Mesenchymal stem cell (in vitro differentiated cells and primary cell): ENCODE data around the gene PAPOLG. TPM values are rescaled to one million over a fixed set of nuclear protein-coding genes. Genes with fewer than 3 reads are reported as not detected.
A peak's percentile ranks its signal among the peaks of the same experiment; 100 is the strongest.

Source experiments
- DNase-seq: peaks from one replicate; pipeline ENCODE4 v3.0.0-alpha.2; 2013
- H2AFZ ChIP-seq: one replicate; pipeline ENCODE4 v1.6.1; 2013; ENCODE audit warnings: low read depth, mild to moderate bottlenecking, control low read depth, inconsistent platforms, low read length, moderate library complexity
- H2AK5ac ChIP-seq: 2 replicates; pipeline ENCODE4 v1.6.1; 2013; ENCODE audit warnings: low read length, moderate library complexity, mild to moderate bottlenecking, inconsistent platforms; ENCODE audit not compliant: severe bottlenecking
- H2BK120ac ChIP-seq: one replicate; pipeline ENCODE4 v1.6.1; 2013; ENCODE audit warnings: low read depth, mild to moderate bottlenecking, inconsistent platforms, low read length, moderate library complexity
- H2BK12ac ChIP-seq, 2 experiments: one replicate each; pipeline ENCODE4 v1.6.1; 2013; ENCODE audit warnings: inconsistent platforms in 2 of 2, low read length in 2 of 2, mild to moderate bottlenecking in 2 of 2, moderate library complexity in 2 of 2, control low read depth in 1 of 2
- H2BK15ac ChIP-seq: one replicate; pipeline ENCODE4 v1.6.1; 2013; ENCODE audit warnings: mild to moderate bottlenecking, low read depth, inconsistent platforms; ENCODE audit not compliant: poor library complexity, severe bottlenecking
- H2BK5ac ChIP-seq: 2 replicates; pipeline ENCODE4 v1.6.1; 2013; ENCODE audit warnings: low read depth, mild to moderate bottlenecking, low read length, control low read depth, inconsistent platforms; ENCODE audit not compliant: poor library complexity, severe bottlenecking
- H3K14ac ChIP-seq, 2 experiments: one replicate each; pipeline ENCODE4 v1.6.1; 2013; ENCODE audit warnings: inconsistent platforms in 2 of 2, low read length in 2 of 2, control low read depth in 1 of 2, mild to moderate bottlenecking in 1 of 2, moderate library complexity in 1 of 2
- H3K18ac ChIP-seq, 2 experiments: one replicate each; pipeline ENCODE4 v1.6.1; 2013; ENCODE audit warnings: inconsistent platforms in 2 of 2, low read length in 2 of 2, control low read depth in 1 of 2, low read depth in 1 of 2, mild to moderate bottlenecking in 1 of 2
- H3K23ac ChIP-seq, 2 experiments: one replicate each; pipeline ENCODE4 v1.6.1; 2013; ENCODE audit warnings: inconsistent platforms in 2 of 2, low read length in 2 of 2, mild to moderate bottlenecking in 2 of 2, moderate library complexity in 2 of 2, control low read depth in 1 of 2
- H3K27ac ChIP-seq: 2 replicates; pipeline ENCODE4 v1.5.1; 2013; ENCODE audit warnings: mild to moderate bottlenecking, moderate library complexity, low read length, control low read depth, inconsistent platforms; ENCODE audit not compliant: poor library complexity, severe bottlenecking
- H3K27me3 ChIP-seq, 2 experiments: 2 replicates each; pipeline versions ENCODE4 v1.6.1 to v1.7.0; 2013; ENCODE audit warnings: low read length in 2 of 2, mild to moderate bottlenecking in 2 of 2, moderate library complexity in 2 of 2, control low read depth in 1 of 2, inconsistent platforms in 1 of 2; ENCODE audit not compliant: control insufficient read depth in 1 of 2, insufficient read depth in 1 of 2
- H3K36me3 ChIP-seq, 2 experiments: 2 replicates each; pipeline versions ENCODE4 v1.6.1 to v1.7.0; 2013; ENCODE audit warnings: low read length in 2 of 2, control low read depth in 1 of 2, inconsistent platforms in 1 of 2, low read depth in 1 of 2, mild to moderate bottlenecking in 1 of 2; ENCODE audit not compliant: insufficient read depth in 2 of 2, control insufficient read depth in 1 of 2
- H3K4ac ChIP-seq, 2 experiments: one replicate each; pipeline ENCODE4 v1.6.1; 2013; ENCODE audit warnings: inconsistent platforms in 2 of 2, low read length in 2 of 2, mild to moderate bottlenecking in 2 of 2, moderate library complexity in 2 of 2, control low read depth in 1 of 2, low read depth in 1 of 2
- H3K4me1 ChIP-seq: 2 replicates; pipeline ENCODE4 v1.6.1; 2013; ENCODE audit warnings: low read depth, low read length, control low read depth; ENCODE audit not compliant: control insufficient read depth, insufficient read depth
- H3K4me2 ChIP-seq: 2 replicates; pipeline ENCODE4 v1.6.1; 2013; ENCODE audit warnings: low read length, mild to moderate bottlenecking, inconsistent platforms; ENCODE audit not compliant: poor library complexity, severe bottlenecking
- H3K4me3 ChIP-seq, 2 experiments: 2 replicates each; pipeline versions ENCODE4 v1.5.1 to v1.7.0; 2013; ENCODE audit warnings: low read length in 2 of 2, mild to moderate bottlenecking in 2 of 2, control low read depth in 1 of 2, low read depth in 1 of 2; ENCODE audit not compliant: insufficient read depth in 1 of 2
- H3K79me1 ChIP-seq: replicated peaks from 2 replicates; pipeline ENCODE4 v1.6.1; 2013; ENCODE audit warnings: mild to moderate bottlenecking, control low read depth, low read length, inconsistent platforms; ENCODE audit not compliant: poor library complexity, severe bottlenecking
- H3K9ac ChIP-seq: 2 replicates; pipeline ENCODE4 v1.7.0; 2013; ENCODE audit warnings: mild to moderate bottlenecking, low read length, moderate library complexity
- H3K9me3 ChIP-seq: 2 replicates; pipeline ENCODE4 v1.7.0; 2013; ENCODE audit warnings: mild to moderate bottlenecking, low read length; ENCODE audit not compliant: control insufficient read depth
- H4K8ac ChIP-seq: one replicate; pipeline ENCODE4 v1.6.1; 2013; ENCODE audit warnings: inconsistent platforms, mild to moderate bottlenecking, low read length, moderate library complexity
- H4K91ac ChIP-seq: one replicate; pipeline ENCODE4 v1.6.1; 2013; ENCODE audit warnings: mild to moderate bottlenecking, low read length, inconsistent platforms
- WGBS: methylation state at CpG from one replicate; pipeline ENCODE4 v1.1.7; 2013; ENCODE audit warnings: mixed read lengths; 5-methylcytosine and 5-hydroxymethylcytosine counted together
- polyA plus RNA-seq, 2 experiments: library from polyadenylated mRNA; stranded (reverse); fragments of 200-250 nt; gene quantifications; one replicate each; pipeline ENCODE4 v1.2.3, GENCODE V29; 2013

Gene PAPOLG
- 5.6 TPM for polyA plus RNA-seq (2013, experiment 1 of 2)
- 5.3 TPM for polyA plus RNA-seq (2013, experiment 2 of 2)

- Histone ChIP-seq H3K4me3 (peak within 1 kb of the TSS; percentile 89 to 97), H2BK120ac (peak within 1 kb of the TSS; percentile 71), H3K79me1 (peaks cover 9% of the 10 kb centered on the region), H3K36me3 (peaks cover 0 to 15% of the 10 kb centered on the region in 2 experiments), H3K18ac (peak within 1 kb of the TSS; percentile 64 to 99), H2BK15ac (no peak within 1 kb of the TSS), H2BK12ac (no peak within 1 kb of the TSS), H3K14ac (peak within 1 kb of the TSS in 1 of 2 experiments; percentile 83), H3K4ac (peak within 1 kb of the TSS in 1 of 2 experiments; percentile 95), H4K8ac (peak within 1 kb of the TSS; percentile 98), H3K23ac (peak within 1 kb of the TSS in 1 of 2 experiments; percentile 90), H3K4me2 (peak within 1 kb of the TSS; percentile 73), H3K27ac (peak within 1 kb of the TSS; percentile 96), H4K91ac (no peak within 1 kb of the TSS), H3K27me3 (no peaks in the 10 kb centered on the region), H3K9ac (peak within 1 kb of the TSS; percentile 94), H3K9me3 (no peaks in the 10 kb centered on the region), H2AK5ac (no peak within 1 kb of the TSS), H2AFZ (peak within 1 kb of the TSS; percentile 97), H2BK5ac (no peak within 1 kb of the TSS), H3K4me1 (no peaks in the 10 kb centered on the region)
- peak; percentile 91 for DNase-seq
- WGBS = under 1% methylated on average over 48 of the region's 58 CpGs
Observed at GRCh38 chr2:60756097-60757087, at the start of gene PAPOLG. TSS of gene PAPOLG (plus strand) at chr2:60756268. CDS start at chr2:60756479, 211 bp downstream.

- Histone ChIP-seq H3K9me3 (no peaks in the 10 kb centered on the region), H3K27ac (no peak overlapping the region), H2BK15ac (no peak overlapping the region), H3K14ac (no peak overlapping the region), H3K4me2 (no peak overlapping the region), H3K18ac (no peak overlapping the region), H3K9ac (peak overlapping the region; percentile 29), H3K36me3 (no peaks in the 10 kb centered on the region), H4K8ac (no peak overlapping the region), H4K91ac (no peak overlapping the region), H3K4me3 (no peak overlapping the region), H2BK5ac (no peak overlapping the region), H2BK120ac (no peak overlapping the region), H3K27me3 (peaks cover 0 to 3% of the 10 kb centered on the region in 2 experiments), H3K4me1 (no peaks in the 10 kb centered on the region), H2AK5ac (no peak overlapping the region), H3K23ac (no peak overlapping the region), H3K79me1 (no peaks in the 10 kb centered on the region), H2BK12ac (no peak overlapping the region), H3K4ac (no peak overlapping the region), H2AFZ (no peak overlapping the region)
- peak; percentile 31 for DNase-seq
- WGBS = 54% methylated on average over 11 of the region's 11 CpGs
Observed at GRCh38 chr2:60707750-60708371, 48.2 kb upstream of the PAPOLG start.

- Histone ChIP-seq H3K27me3 (peaks cover 0 to 3% of the 10 kb centered on the region in 2 experiments), H3K4me1 (no peaks in the 10 kb centered on the region), H3K4me2 (no peak overlapping the region), H2BK120ac (no peak overlapping the region), H3K9me3 (no peaks in the 10 kb centered on the region), H2BK5ac (no peak overlapping the region), H3K4me3 (no peak overlapping the region), H3K18ac (no peak overlapping the region), H2BK15ac (no peak overlapping the region), H3K14ac (no peak overlapping the region), H2AFZ (no peak overlapping the region), H4K8ac (no peak overlapping the region), H4K91ac (no peak overlapping the region), H2AK5ac (no peak overlapping the region), H3K27ac (no peak overlapping the region), H3K36me3 (no peaks in the 10 kb centered on the region), H3K4ac (no peak overlapping the region), H3K9ac (no peak overlapping the region), H3K79me1 (no peaks in the 10 kb centered on the region), H2BK12ac (no peak overlapping the region), H3K23ac (no peak overlapping the region)
- DNase-seq = no peak
- WGBS = 95% methylated on average over 7 of the region's 7 CpGs
Observed at GRCh38 chr2:60708630-60709320, 47.3 kb upstream of the PAPOLG start.
